ENCODE data around the gene PTPRD.

PTPRD gene

GRCh38 chr9:9998491-9999287, 614.1 kb downstream of the PTPRD start:
- H3K4me1 ChIP-seq (ENCODE audit: control insufficient read depth, insufficient read depth, low read length) = peaks cover 14% of the 10 kb centered on the region
- H3K9me3 ChIP-seq (ENCODE audit: control insufficient read depth, insufficient read depth, low read length) = no peaks in the 10 kb centered on the region
- H3K27me3 ChIP-seq (ENCODE audit: control insufficient read depth, insufficient read depth, low read length) = no peaks in the 10 kb centered on the region
- H3K4me3 ChIP-seq (ENCODE audit: low read depth, low read length) = no peak overlapping the region
- H3K9ac ChIP-seq (ENCODE audit: low read depth, low read length) = no peak overlapping the region
- no peaks in the 10 kb centered on the region for H3K36me3 ChIP-seq (ENCODE audit: control insufficient read depth, insufficient read depth, low read length)

GRCh38 chr9:9997585-9997984, 615.2 kb downstream of the PTPRD start:
- Histone ChIP-seq H3K4me3 (ENCODE audit: low read depth, low read length) (no peak overlapping the region), H3K9ac (ENCODE audit: low read depth, low read length) (no peak overlapping the region), H3K36me3 (ENCODE audit: control insufficient read depth, insufficient read depth, low read length) (no peaks in the 10 kb centered on the region), H3K27me3 (ENCODE audit: control insufficient read depth, insufficient read depth, low read length) (no peaks in the 10 kb centered on the region), H3K4me1 (ENCODE audit: control insufficient read depth, insufficient read depth, low read length) (peaks cover 14% of the 10 kb centered on the region), H3K9me3 (ENCODE audit: control insufficient read depth, insufficient read depth, low read length) (no peaks in the 10 kb centered on the region)

- no peaks in the 10 kb centered on the region for H3K27me3 ChIP-seq (ENCODE audit: control insufficient read depth, insufficient read depth, low read length)
- no peaks in the 10 kb centered on the region for H3K9me3 ChIP-seq (ENCODE audit: control insufficient read depth, insufficient read depth, low read length)
- no peak overlapping the region for H3K9ac ChIP-seq (ENCODE audit: low read depth, low read length)
- peaks cover 14% of the 10 kb centered on the region for H3K4me1 ChIP-seq (ENCODE audit: control insufficient read depth, insufficient read depth, low read length)
- H3K36me3 ChIP-seq (ENCODE audit: control insufficient read depth, insufficient read depth, low read length) = no peaks in the 10 kb centered on the region
- H3K4me3 ChIP-seq (ENCODE audit: low read depth, low read length) = no peak overlapping the region
These were observed 616.5 kb downstream of the PTPRD start for GRCh38 chr9:9996259-9996658.

- Histone ChIP-seq H3K4me1 (ENCODE audit: control insufficient read depth, insufficient read depth, low read length) (no peaks in the 10 kb centered on the region), H3K4me3 (ENCODE audit: low read depth, low read length) (no peak overlapping the region), H3K27me3 (ENCODE audit: control insufficient read depth, insufficient read depth, low read length) (no peaks in the 10 kb centered on the region), H3K9ac (ENCODE audit: low read depth, low read length) (no peak overlapping the region), H3K36me3 (ENCODE audit: control insufficient read depth, insufficient read depth, low read length) (no peaks in the 10 kb centered on the region), H3K9me3 (ENCODE audit: control insufficient read depth, insufficient read depth, low read length) (no peaks in the 10 kb centered on the region)
These were observed 619.9 kb downstream of the PTPRD start for GRCh38 chr9:9992936-9993335.

GRCh38 chr9:9973062-9973461, 639.7 kb downstream of the PTPRD start:
- Histone ChIP-seq H3K4me1 (ENCODE audit: control insufficient read depth, insufficient read depth, low read length) (no peaks in the 10 kb centered on the region), H3K9me3 (ENCODE audit: control insufficient read depth, insufficient read depth, low read length) (no peaks in the 10 kb centered on the region), H3K36me3 (ENCODE audit: control insufficient read depth, insufficient read depth, low read length) (no peaks in the 10 kb centered on the region), H3K27me3 (ENCODE audit: control insufficient read depth, insufficient read depth, low read length) (no peaks in the 10 kb centered on the region), H3K4me3 (ENCODE audit: low read depth, low read length) (no peak overlapping the region), H3K9ac (ENCODE audit: low read depth, low read length) (no peak overlapping the region)

GRCh38 chr9:9970514-9970913, 642.3 kb downstream of the PTPRD start:
- Histone ChIP-seq H3K36me3 (ENCODE audit: control insufficient read depth, insufficient read depth, low read length) (no peaks in the 10 kb centered on the region), H3K9ac (ENCODE audit: low read depth, low read length) (no peak overlapping the region), H3K27me3 (ENCODE audit: control insufficient read depth, insufficient read depth, low read length) (no peaks in the 10 kb centered on the region), H3K9me3 (ENCODE audit: control insufficient read depth, insufficient read depth, low read length) (no peaks in the 10 kb centered on the region), H3K4me1 (ENCODE audit: control insufficient read depth, insufficient read depth, low read length) (no peaks in the 10 kb centered on the region), H3K4me3 (ENCODE audit: low read depth, low read length) (no peak overlapping the region)

- Histone ChIP-seq H3K9ac (ENCODE audit: low read depth, low read length) (no peak overlapping the region), H3K4me3 (ENCODE audit: low read depth, low read length) (no peak overlapping the region), H3K4me1 (ENCODE audit: control insufficient read depth, insufficient read depth, low read length) (no peaks in the 10 kb centered on the region), H3K36me3 (ENCODE audit: control insufficient read depth, insufficient read depth, low read length) (no peaks in the 10 kb centered on the region), H3K9me3 (ENCODE audit: control insufficient read depth, insufficient read depth, low read length) (no peaks in the 10 kb centered on the region), H3K27me3 (ENCODE audit: control insufficient read depth, insufficient read depth, low read length) (no peaks in the 10 kb centered on the region)
These were observed 649.0 kb downstream of the PTPRD start for GRCh38 chr9:9963841-9964240.

- Histone ChIP-seq H3K4me3 (ENCODE audit: low read depth, low read length) (no peak overlapping the region), H3K27me3 (ENCODE audit: control insufficient read depth, insufficient read depth, low read length) (no peaks in the 10 kb centered on the region), H3K9ac (ENCODE audit: low read depth, low read length) (no peak overlapping the region), H3K4me1 (ENCODE audit: control insufficient read depth, insufficient read depth, low read length) (no peaks in the 10 kb centered on the region), H3K36me3 (ENCODE audit: control insufficient read depth, insufficient read depth, low read length) (no peaks in the 10 kb centered on the region), H3K9me3 (ENCODE audit: control insufficient read depth, insufficient read depth, low read length) (no peaks in the 10 kb centered on the region)
These were observed 650.9 kb downstream of the PTPRD start for GRCh38 chr9:9961934-9962333.

GRCh38 chr9:9961487-9961886, 651.3 kb downstream of the PTPRD start:
- Histone ChIP-seq H3K9me3 (ENCODE audit: control insufficient read depth, insufficient read depth, low read length) (no peaks in the 10 kb centered on the region), H3K27me3 (ENCODE audit: control insufficient read depth, insufficient read depth, low read length) (no peaks in the 10 kb centered on the region), H3K9ac (ENCODE audit: low read depth, low read length) (no peak overlapping the region), H3K4me3 (ENCODE audit: low read depth, low read length) (no peak overlapping the region), H3K4me1 (ENCODE audit: control insufficient read depth, insufficient read depth, low read length) (no peaks in the 10 kb centered on the region), H3K36me3 (ENCODE audit: control insufficient read depth, insufficient read depth, low read length) (no peaks in the 10 kb centered on the region)

GRCh38 chr9:9951556-9952160, 661.1 kb downstream of the PTPRD start:
- H3K4me1 ChIP-seq (ENCODE audit: control insufficient read depth, insufficient read depth, low read length) = no peaks in the 10 kb centered on the region
- no peaks in the 10 kb centered on the region for H3K36me3 ChIP-seq (ENCODE audit: control insufficient read depth, insufficient read depth, low read length)
- no peaks in the 10 kb centered on the region for H3K27me3 ChIP-seq (ENCODE audit: control insufficient read depth, insufficient read depth, low read length)
- no peak overlapping the region for H3K9ac ChIP-seq (ENCODE audit: low read depth, low read length)
- no peaks in the 10 kb centered on the region for H3K9me3 ChIP-seq (ENCODE audit: control insufficient read depth, insufficient read depth, low read length)
- no peak overlapping the region for H3K4me3 ChIP-seq (ENCODE audit: low read depth, low read length)

GRCh38 chr9:9950813-9951212, 662.0 kb downstream of the PTPRD start:
- Histone ChIP-seq H3K9me3 (ENCODE audit: control insufficient read depth, insufficient read depth, low read length) (no peaks in the 10 kb centered on the region), H3K36me3 (ENCODE audit: control insufficient read depth, insufficient read depth, low read length) (no peaks in the 10 kb centered on the region), H3K27me3 (ENCODE audit: control insufficient read depth, insufficient read depth, low read length) (no peaks in the 10 kb centered on the region), H3K4me1 (ENCODE audit: control insufficient read depth, insufficient read depth, low read length) (no peaks in the 10 kb centered on the region), H3K9ac (ENCODE audit: low read depth, low read length) (no peak overlapping the region), H3K4me3 (ENCODE audit: low read depth, low read length) (no peak overlapping the region)

- Histone ChIP-seq H3K27me3 (ENCODE audit: control insufficient read depth, insufficient read depth, low read length) (no peaks in the 10 kb centered on the region), H3K9ac (ENCODE audit: low read depth, low read length) (no peak overlapping the region), H3K4me1 (ENCODE audit: control insufficient read depth, insufficient read depth, low read length) (no peaks in the 10 kb centered on the region), H3K36me3 (ENCODE audit: control insufficient read depth, insufficient read depth, low read length) (no peaks in the 10 kb centered on the region), H3K9me3 (ENCODE audit: control insufficient read depth, insufficient read depth, low read length) (no peaks in the 10 kb centered on the region), H3K4me3 (ENCODE audit: low read depth, low read length) (no peak overlapping the region)
These were observed 662.8 kb downstream of the PTPRD start for GRCh38 chr9:9949978-9950377.
